ENCODE data around the gene PTPRT. TPM values are rescaled to one million over a fixed set of nuclear protein-coding genes. Genes with fewer than 3 reads are reported as not detected.
A peak's percentile ranks its signal among the peaks of the same experiment; 100 is the strongest.

Gene PTPRT
- polyA plus RNA-seq, 3 donors = not detected

GRCh38 chr20:42441864-42442331 lies 747.8 kb downstream of the PTPRT start:
- H3K36me3 ChIP-seq (replicated peaks in 1 of 2; ENCODE audit: control insufficient read depth in 1 of 2, insufficient read depth in 2 of 2, low read length in 2 of 2) = no peaks in the 10 kb centered on the region
- no peak for DNase-seq
- H3K27me3 ChIP-seq (ENCODE audit: control insufficient read depth in 2 of 2, insufficient read depth in 2 of 2, low read length in 2 of 2) = no peaks in the 10 kb centered on the region
- H3K4me3 ChIP-seq (replicated peaks in 1 of 3; ENCODE audit: low read depth in 2 of 3, low read length in 3 of 3) = no peak overlapping the region
- WGBS (ENCODE audit: insufficient coverage) = 76% methylated on average over 5 of the region's 6 CpGs
- TF ChIP-seq, protein P1, sequence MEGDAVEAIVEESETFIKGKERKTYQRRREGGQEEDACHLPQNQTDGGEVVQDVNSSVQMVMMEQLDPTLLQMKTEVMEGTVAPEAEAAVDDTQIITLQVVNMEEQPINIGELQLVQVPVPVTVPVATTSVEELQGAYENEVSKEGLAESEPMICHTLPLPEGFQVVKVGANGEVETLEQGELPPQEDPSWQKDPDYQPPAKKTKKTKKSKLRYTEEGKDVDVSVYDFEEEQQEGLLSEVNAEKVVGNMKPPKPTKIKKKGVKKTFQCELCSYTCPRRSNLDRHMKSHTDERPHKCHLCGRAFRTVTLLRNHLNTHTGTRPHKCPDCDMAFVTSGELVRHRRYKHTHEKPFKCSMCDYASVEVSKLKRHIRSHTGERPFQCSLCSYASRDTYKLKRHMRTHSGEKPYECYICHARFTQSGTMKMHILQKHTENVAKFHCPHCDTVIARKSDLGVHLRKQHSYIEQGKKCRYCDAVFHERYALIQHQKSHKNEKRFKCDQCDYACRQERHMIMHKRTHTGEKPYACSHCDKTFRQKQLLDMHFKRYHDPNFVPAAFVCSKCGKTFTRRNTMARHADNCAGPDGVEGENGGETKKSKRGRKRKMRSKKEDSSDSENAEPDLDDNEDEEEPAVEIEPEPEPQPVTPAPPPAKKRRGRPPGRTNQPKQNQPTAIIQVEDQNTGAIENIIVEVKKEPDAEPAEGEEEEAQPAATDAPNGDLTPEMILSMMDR (IDR thresholded peaks at IDR 0.05) = no peak
- no peaks in the 10 kb centered on the region for H3K79me2 ChIP-seq (ENCODE audit: insufficient read depth, low read length)
- Mint-ChIP-seq H3K36me3 (no peaks in the 10 kb centered on the region), H3K9me3 (peaks cover 0 to 4% (median 2%) of the 10 kb centered on the region in 7 donors), H3K4me3 (no peak overlapping the region), H3K4me1 (peaks cover 4% of the 10 kb centered on the region), H3K27ac (no peak overlapping the region), H3K27me3 (ENCODE audit: low read depth in 3 of 3) (peaks cover 0 to 9% (median 0%) of the 10 kb centered on the region in 3 donors)
- no peak overlapping the region for H2AFZ ChIP-seq (ENCODE audit: insufficient read depth, low read depth, low read length, poor library complexity, severe bottlenecking)
- no peak overlapping the region for H3K9ac ChIP-seq (ENCODE audit: insufficient read depth, low read length, poor library complexity, severe bottlenecking)
- H3K27ac ChIP-seq (ENCODE audit: low read depth in 1 of 2, low read length in 2 of 2) = no peak overlapping the region
- no peak overlapping the region for H3K4me2 ChIP-seq (replicated peaks; ENCODE audit: extremely low read depth, low read length, poor library complexity, severe bottlenecking)
- intact Hi-C loops (cut with micrococcal nuclease) = no loop called here
- H3K4me1 ChIP-seq (ENCODE audit: control insufficient read depth in 1 of 2, insufficient read depth in 2 of 2, low read length in 2 of 2) = no peaks in the 10 kb centered on the region
- H3K9me3 ChIP-seq (replicated peaks in 1 of 2; ENCODE audit: control insufficient read depth in 1 of 2, insufficient read depth in 1 of 2, low read length in 2 of 2) = no peaks in the 10 kb centered on the region
- no peaks in the 10 kb centered on the region for H4K20me1 ChIP-seq (ENCODE audit: insufficient read depth, low read length)

DNA sequence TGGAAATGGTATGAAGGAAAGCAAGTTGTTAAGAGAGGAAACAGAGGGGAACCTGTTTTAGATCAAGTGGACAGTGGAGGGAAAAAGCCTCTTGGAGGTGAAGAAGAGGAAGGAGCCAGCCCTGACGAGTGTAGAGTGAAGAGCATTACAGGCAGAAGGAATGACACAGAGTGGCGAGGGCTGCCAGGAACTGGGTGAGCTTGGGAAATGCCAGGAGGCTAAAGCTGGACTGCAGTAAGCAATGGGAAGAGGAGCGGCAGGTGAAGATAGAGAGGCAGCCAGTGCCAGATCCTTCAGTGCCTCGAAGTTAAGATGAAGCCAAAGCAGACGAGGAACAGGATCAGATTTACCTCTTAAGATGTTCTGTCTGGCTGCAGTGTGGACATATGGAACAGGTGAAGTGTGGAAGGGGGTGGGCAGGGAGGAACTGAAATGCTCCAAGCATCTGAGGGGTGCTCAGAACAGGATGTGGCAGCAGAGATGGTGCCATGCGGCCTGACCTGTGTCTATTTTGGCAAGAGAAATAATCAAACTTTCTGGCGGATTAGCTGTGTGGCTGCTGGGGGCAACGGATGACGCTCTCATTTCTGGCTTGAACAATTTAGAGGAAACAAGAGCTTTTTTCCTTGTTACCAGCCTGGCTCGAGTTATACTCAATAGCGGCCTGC lies 748.4 kb downstream of the PTPRT start:
- Histone ChIP-seq H3K9ac (ENCODE audit: insufficient read depth, low read length, poor library complexity, severe bottlenecking) (no peak overlapping the region), H3K36me3 (replicated peaks in 1 of 2; ENCODE audit: control insufficient read depth in 1 of 2, insufficient read depth in 2 of 2, low read length in 2 of 2) (no peaks in the 10 kb centered on the region), H3K4me2 (replicated peaks; ENCODE audit: extremely low read depth, low read length, poor library complexity, severe bottlenecking) (no peak overlapping the region), H3K79me2 (ENCODE audit: insufficient read depth, low read length) (no peaks in the 10 kb centered on the region), H3K4me1 (ENCODE audit: control insufficient read depth in 1 of 2, insufficient read depth in 2 of 2, low read length in 2 of 2) (no peaks in the 10 kb centered on the region), H3K27ac (ENCODE audit: low read depth in 1 of 2, low read length in 2 of 2) (no peak overlapping the region), H4K20me1 (ENCODE audit: insufficient read depth, low read length) (no peaks in the 10 kb centered on the region), H2AFZ (ENCODE audit: insufficient read depth, low read depth, low read length, poor library complexity, severe bottlenecking) (no peak overlapping the region), H3K27me3 (ENCODE audit: control insufficient read depth in 2 of 2, insufficient read depth in 2 of 2, low read length in 2 of 2) (no peaks in the 10 kb centered on the region), H3K9me3 (replicated peaks in 1 of 2; ENCODE audit: control insufficient read depth in 1 of 2, insufficient read depth in 1 of 2, low read length in 2 of 2) (no peaks in the 10 kb centered on the region), H3K4me3 (replicated peaks in 1 of 3; ENCODE audit: low read depth in 2 of 3, low read length in 3 of 3) (no peak overlapping the region)
- peak overlapping the region in 1 of 7 donors; percentile 4 for H3K27ac Mint-ChIP-seq
- peaks cover 4% of the 10 kb centered on the region for H3K4me1 Mint-ChIP-seq
- peaks cover 0 to 9% (median 0%) of the 10 kb centered on the region in 3 donors for H3K27me3 Mint-ChIP-seq (ENCODE audit: low read depth in 3 of 3)
- no peaks in the 10 kb centered on the region for H3K36me3 Mint-ChIP-seq
- WGBS (ENCODE audit: insufficient coverage) = 89% methylated on average over 9 of the region's 11 CpGs
- H3K4me3 Mint-ChIP-seq = no peak overlapping the region
- TF ChIP-seq, protein P1 (IDR thresholded peaks at IDR 0.05) = no peak
- no peak for DNase-seq
- peaks cover 0 to 4% (median 2%) of the 10 kb centered on the region in 7 donors for H3K9me3 Mint-ChIP-seq
- intact Hi-C loops (cut with micrococcal nuclease) = no loop called here

Measured in CD14-positive monocyte (primary cell).